ENCODE results near the gene PAX7. TPM values are rescaled to one million over a fixed set of nuclear protein-coding genes. Genes with fewer than 3 reads are reported as not detected.

Gene PAX7
- total and polyA plus RNA-seq, 2 donors (not counting 1 experiment from before 2014, with no cell fraction given) = not detected

DNA sequence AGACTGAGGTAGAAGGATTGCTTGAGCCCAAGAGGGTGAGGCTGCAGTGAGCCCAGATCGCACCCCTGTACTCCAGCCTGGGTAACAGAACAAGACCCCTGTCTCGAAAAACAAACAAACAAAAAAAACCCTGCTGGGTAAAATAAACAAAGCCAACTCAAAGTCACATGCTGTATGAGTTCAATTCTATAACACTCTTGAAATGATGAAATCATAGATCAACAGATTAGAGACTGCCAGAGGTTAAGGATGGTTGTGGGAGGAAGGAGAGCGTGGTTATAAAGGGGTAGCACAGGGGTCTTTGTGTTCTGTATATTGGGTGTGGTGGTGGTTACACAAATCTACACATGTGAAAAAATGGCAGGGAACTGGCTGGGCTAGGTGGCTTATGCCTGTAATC lies 166.3 kb downstream of the PAX7 start:
- peaks cover 0 to 3% (median 0%) of the 10 kb centered on the region in 4 experiments for H3K27me3 ChIP-seq (replicated peaks in 1 of 4; ENCODE audit: control extremely low read depth in 1 of 4, control insufficient read depth in 3 of 4, insufficient read depth in 4 of 4, low read length in 3 of 4)
- no peak for TF ChIP-seq EZH2 (IDR thresholded peaks at IDR 0.05; ENCODE audit: borderline replicate concordance, insufficient read depth, low read depth, low read length, poor library complexity, severe bottlenecking)
- TF ChIP-seq, protein P1, sequence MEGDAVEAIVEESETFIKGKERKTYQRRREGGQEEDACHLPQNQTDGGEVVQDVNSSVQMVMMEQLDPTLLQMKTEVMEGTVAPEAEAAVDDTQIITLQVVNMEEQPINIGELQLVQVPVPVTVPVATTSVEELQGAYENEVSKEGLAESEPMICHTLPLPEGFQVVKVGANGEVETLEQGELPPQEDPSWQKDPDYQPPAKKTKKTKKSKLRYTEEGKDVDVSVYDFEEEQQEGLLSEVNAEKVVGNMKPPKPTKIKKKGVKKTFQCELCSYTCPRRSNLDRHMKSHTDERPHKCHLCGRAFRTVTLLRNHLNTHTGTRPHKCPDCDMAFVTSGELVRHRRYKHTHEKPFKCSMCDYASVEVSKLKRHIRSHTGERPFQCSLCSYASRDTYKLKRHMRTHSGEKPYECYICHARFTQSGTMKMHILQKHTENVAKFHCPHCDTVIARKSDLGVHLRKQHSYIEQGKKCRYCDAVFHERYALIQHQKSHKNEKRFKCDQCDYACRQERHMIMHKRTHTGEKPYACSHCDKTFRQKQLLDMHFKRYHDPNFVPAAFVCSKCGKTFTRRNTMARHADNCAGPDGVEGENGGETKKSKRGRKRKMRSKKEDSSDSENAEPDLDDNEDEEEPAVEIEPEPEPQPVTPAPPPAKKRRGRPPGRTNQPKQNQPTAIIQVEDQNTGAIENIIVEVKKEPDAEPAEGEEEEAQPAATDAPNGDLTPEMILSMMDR (IDR thresholded peaks at IDR 0.05) = no peak
- Mint-ChIP-seq H3K27me3 (peaks cover 22% of the 10 kb centered on the region), H3K9me3 (ENCODE audit: insufficient read depth) (no peaks in the 10 kb centered on the region), H3K4me3 (no peak overlapping the region), H3K27ac (no peak overlapping the region), H3K4me1 (no peaks in the 10 kb centered on the region)
- H3K4me2 ChIP-seq (replicated peaks; ENCODE audit: low read depth, low read length, poor library complexity, severe bottlenecking) = no peak overlapping the region
- no peaks in the 10 kb centered on the region for H3K36me3 ChIP-seq (replicated peaks in 1 of 2; ENCODE audit: control extremely low read depth in 1 of 2, control insufficient read depth in 1 of 2, extremely low read depth in 1 of 2, insufficient read depth in 2 of 2, low read length in 1 of 2)
- peaks cover 0 to 25% (median 0%) of the 10 kb centered on the region in 3 donors for H3K9me3 ChIP-seq (ENCODE audit: control extremely low read depth in 1 of 3, control insufficient read depth in 2 of 3, insufficient read depth in 1 of 3, low read length in 2 of 3)
- DNase-seq (no peak), ATAC-seq (ENCODE audit: low read depth) (no peak)
- no peaks in the 10 kb centered on the region for H3K79me2 ChIP-seq (ENCODE audit: control insufficient read depth, insufficient read depth, low read length)
- no peak overlapping the region for H2AFZ ChIP-seq (ENCODE audit: insufficient read depth, low read depth, low read length, poor library complexity, severe bottlenecking)
- H4K20me1 ChIP-seq (ENCODE audit: control insufficient read depth, insufficient read depth, low read length, poor library complexity, severe bottlenecking) = no peaks in the 10 kb centered on the region
- H3K27ac ChIP-seq (ENCODE audit: low read length in 2 of 2) = no peak overlapping the region
- WGBS (ENCODE audit: insufficient coverage) = 83% methylated on average over 2 of the region's 3 CpGs
- intact Hi-C loops (cut with micrococcal nuclease) = no loop called here
- ChIA-PET POLR2A (no interaction called here), CTCF (no interaction called here)
- no peaks in the 10 kb centered on the region for H3K4me1 ChIP-seq (ENCODE audit: control insufficient read depth in 2 of 2, insufficient read depth in 2 of 2, low read length in 2 of 2)
- no peak overlapping the region for H3K9ac ChIP-seq (ENCODE audit: low read length)
- H3K4me3 ChIP-seq (ENCODE audit: control extremely low read depth in 1 of 5, extremely low read depth in 1 of 5, insufficient read depth in 1 of 5, low read depth in 2 of 5, low read length in 4 of 5) = no peak overlapping the region

Small RNAs within 50 kb of the gene (small RNA-seq; reads per million reads assigned to genes)
- not detected for gene AL031737.1 (ENCODE audit: insufficient read length, low read depth, low replicate concordance)

Other genes starting within 250 kb of the PAX7 start
- not detected in 2 replicates for gene KLHDC7A, start 149.9 kb upstream of the PAX7 start, total RNA-seq
- not detected in 2 replicates for gene KLHDC7A, start 149.9 kb upstream of the PAX7 start, polyA plus RNA-seq
- not detected in 2 replicates for gene TAS1R2, start 228.8 kb downstream of the PAX7 start, total RNA-seq
- gene TAS1R2, start 228.8 kb downstream of the PAX7 start, polyA plus RNA-seq = not detected in 2 replicates

Measured in B cell (primary cell).